Ovary (tissue), 9 donors: ENCODE data around the gene MEGF6. TPM values are rescaled to one million over a fixed set of nuclear protein-coding genes. Genes with fewer than 3 reads are reported as not detected.

Experiments
- DNase-seq, 5 donors: peaks; one replicate each; pipeline ENCODE4 v3.0.0-alpha.2; 2019 to 2020
- H3K27ac ChIP-seq, 2 donors: fragments of 200-600 bp; one replicate each; pipeline versions ENCODE4 v1.5.1 to v1.8.0; 2019 to 2022
- H3K27me3 ChIP-seq: fragments of 200-600 bp; one replicate; pipeline ENCODE4 v1.8.0; 2022
- H3K36me3 ChIP-seq: fragments of 200-600 bp; sonication (generic); one replicate; pipeline ENCODE4 v1.5.1; 2019
- H3K4me1 ChIP-seq: one replicate; pipeline ENCODE4 v1.8.1; 2013; ENCODE audit warnings: mild to moderate bottlenecking, moderate library complexity; ENCODE audit not compliant: insufficient read depth
- H3K4me3 ChIP-seq: fragments of 200-600 bp; sonication (generic); one replicate; pipeline ENCODE4 v1.5.1; 2017
- H3K9me3 ChIP-seq, 2 donors: fragments of 200-600 bp in 1 of 2; sonication (generic) in 1 of 2; one replicate each; pipeline versions ENCODE4 v1.5.1 to v1.8.1; 2013 to 2019; ENCODE audit warnings: mild to moderate bottlenecking in 1 of 2, moderate library complexity in 1 of 2
- CTCF ChIP-seq, 3 donors: fragments of 450-650 bp in 2 of 3; fragments of 200-600 bp in 1 of 3; IDR thresholded peaks; one replicate each; pipeline versions ENCODE4 v1.5.1 to v1.8.0; 2016 to 2022; ENCODE audit warnings: antibody characterized with exemption in 3 of 3, mild to moderate bottlenecking in 1 of 3
- EP300 ChIP-seq: sonication (generic); formaldehyde crosslinking; IDR thresholded peaks from one replicate; pipeline ENCODE4 v1.6.1; 2017; ENCODE audit warnings: antibody characterized with exemption
- POLR2A ChIP-seq: fragments of 450-650 bp; IDR thresholded peaks from one replicate; pipeline ENCODE4 v1.6.1; 2017; ENCODE audit warnings: antibody characterized with exemption, mild to moderate bottlenecking, moderate library complexity
- WGBS, 3 donors: extraction: QIAGEN DNeasy Blood & Tissue Kit in 1 of 3; methylation state at CpG; one replicate each; pipeline versions ENCODE4 v1.1.5 to v1.1.7; 2013 to 2017; 5-methylcytosine and 5-hydroxymethylcytosine counted together
- intact Hi-C, 4 donors: fragments of 100-400 bp; cut with DNase I; formaldehyde crosslinking; loops; one replicate each; pipeline versions ENCODE4 v1.11.0 to v1.15.1; 2022 to 2023
- polyA plus RNA-seq, 2 donors: library from polyadenylated mRNA; stranded (reverse); fragments of 200-250 nt in 1 of 2; fragments of 350-450 nt in 1 of 2; fragmentation: Illumina TruSeq in 1 of 2; extraction: RNeasy Lipid Tissue Mini Kit (QIAGEN cat#74804) in 1 of 2; gene quantifications; one replicate each; pipeline ENCODE4 v1.2.3, GENCODE V29; 2013 to 2014
- total RNA-seq, 7 donors: library from RNA; depleted of rRNA in 2 of 7; stranded (reverse); fragments of >200 nt in 2 of 7; fragmentation: NEBNext Ultra II Directional in 3 of 7; extraction: Animal tissue kit (Norgen Biotek cat#: 25700) in 3 of 7; gene quantifications; one replicate each; pipeline versions ENCODE4 v1.1.0 to v1.2.4, GENCODE V29; 2016 to 2023
- donor health status: DM: no; HTN: no; CAD: no; lungs with moderate emphysema.
- donor health status: DM: no; HTN: no; CAD: no.
- donor health status: Bipolar disorder and iron deficiency.
- donor health status: DM: yes; HTN: yes; CAD: no.
- donor health status: DM: no; HTN: no; CAD: no.
- donor health status: DM: yes; HTN: yes; CAD: no.

MEGF6 gene
- total and polyA plus RNA-seq, 9 donors, result 0.10 to 117 (median 12.5) TPM

- Histone ChIP-seq H3K4me3 (no peak overlapping the region), H3K27ac (no peak overlapping the region), H3K36me3 (no peaks in the 10 kb centered on the region), H3K9me3 (no peaks in the 10 kb centered on the region), H3K4me1 (no peaks in the 10 kb centered on the region), H3K27me3 (no peaks in the 10 kb centered on the region)
- no peak for DNase-seq
- intact Hi-C loops, result no loop called here
- WGBS, 3 donors, result 83 to 96% (median 88%) methylated on average over 7 of the region's 7 CpGs
- no peak for TF ChIP-seq CTCF (IDR thresholded peaks at IDR 0.05)
- TF ChIP-seq EP300, result no peak
- no peak for TF ChIP-seq POLR2A
Observed at GRCh38 chr1:3604997-3605823, 6.1 kb downstream of the MEGF6 start.

GRCh38 chr1:3604468-3604974, 6.8 kb downstream of the MEGF6 start:
- H3K36me3 ChIP-seq, result no peaks in the 10 kb centered on the region
- intact Hi-C loops, result no loop called here
- no peak for DNase-seq
- no peak for TF ChIP-seq POLR2A
- no peak for TF ChIP-seq CTCF (IDR thresholded peaks at IDR 0.05)
- TF ChIP-seq EP300, result no peak
- 90 to 94% (median 91%) methylated on average over 8 of the region's 8 CpGs for WGBS, 3 donors
- no peaks in the 10 kb centered on the region for H3K4me1 ChIP-seq
- H3K9me3 ChIP-seq, result no peaks in the 10 kb centered on the region
- H3K27me3 ChIP-seq, result no peaks in the 10 kb centered on the region
- no peak overlapping the region for H3K27ac ChIP-seq
- no peak overlapping the region for H3K4me3 ChIP-seq

GRCh38 chr1:3603571-3604467, 7.5 kb downstream of the MEGF6 start:
- 79 to 86% (median 82%) methylated on average over 26 to 29 of the region's 29 CpGs for WGBS, 3 donors
- DNase-seq, result no peak
- Histone ChIP-seq H3K36me3 (no peaks in the 10 kb centered on the region), H3K9me3 (no peaks in the 10 kb centered on the region), H3K4me1 (no peaks in the 10 kb centered on the region), H3K27ac (no peak overlapping the region), H3K4me3 (no peak overlapping the region), H3K27me3 (no peaks in the 10 kb centered on the region)
- TF ChIP-seq EP300 (no peak), POLR2A (no peak), CTCF (IDR thresholded peaks at IDR 0.05) (no peak)
- intact Hi-C loops, result no loop called here

GRCh38 chr1:3603156-3603555, 8.2 kb downstream of the MEGF6 start:
- Histone ChIP-seq H3K4me1 (peaks cover 4% of the 10 kb centered on the region), H3K27ac (no peak overlapping the region), H3K9me3 (no peaks in the 10 kb centered on the region), H3K4me3 (no peak overlapping the region), H3K36me3 (no peaks in the 10 kb centered on the region), H3K27me3 (no peaks in the 10 kb centered on the region)
- DNase-seq, result no peak
- WGBS, 3 donors, result 89 to 96% (median 91%) methylated on average over 11 of the region's 11 CpGs
- intact Hi-C loops, result no loop called here
- TF ChIP-seq CTCF (IDR thresholded peaks at IDR 0.05), result no peak
- no peak for TF ChIP-seq EP300
- TF ChIP-seq POLR2A, result no peak
